Neural cell (in vitro differentiated cells): Measurements from ENCODE around the gene SLIT3. TPM values are rescaled to one million over a fixed set of nuclear protein-coding genes. Genes with fewer than 3 reads are reported as not detected.

Experiments used
- H2AFZ ChIP-seq: fragments of 200-600, 300-800 bp; sonication (generic), shearing (Covaris generic); 2 replicates; pipeline ENCODE4 v1.6.0; 2014; ENCODE audit warnings: low read depth, mild to moderate bottlenecking, antibody characterized with exemption, low read length, moderate library complexity
- H3F3A ChIP-seq: fragments of 200-600 bp; shearing (Covaris generic); 2 replicates; pipeline ENCODE4 v1.6.1; 2016; ENCODE audit warnings: mild to moderate bottlenecking, moderate library complexity, mixed read lengths, antibody characterized with exemption, low read length; ENCODE audit not compliant: insufficient read depth, poor library complexity, severe bottlenecking
- H3K27ac ChIP-seq: fragments of 200-600, 300-800 bp; sonication (generic), shearing (Covaris generic); 2 replicates; pipeline ENCODE4 v1.5.1; 2014; ENCODE audit warnings: mild to moderate bottlenecking, low read length, moderate library complexity
- H3K27me3 ChIP-seq: fragments of 300-800, 200-600 bp; sonication (generic), shearing (Covaris generic); 2 replicates; pipeline ENCODE4 v1.6.0; 2014; ENCODE audit warnings: mild to moderate bottlenecking, low read depth, low read length, moderate library complexity; ENCODE audit not compliant: insufficient read depth
- H3K36me3 ChIP-seq: fragments of 300-800, 200-600 bp; sonication (generic), shearing (Covaris generic); 2 replicates; pipeline ENCODE4 v1.5.1; 2014; ENCODE audit warnings: mild to moderate bottlenecking, antibody characterized with exemption, low read length, moderate library complexity; ENCODE audit not compliant: insufficient read depth
- H3K4me2 ChIP-seq: fragments of 300-800, 200-600 bp; sonication (generic), shearing (Covaris generic); 2 replicates; pipeline ENCODE4 v1.6.0; 2014; ENCODE audit warnings: mild to moderate bottlenecking, low read length
- H3K4me3 ChIP-seq: fragments of 300-800, 200-600 bp; sonication (generic), shearing (Covaris generic); 2 replicates; pipeline ENCODE4 v1.5.1; 2014; ENCODE audit warnings: mild to moderate bottlenecking, low read length, moderate library complexity
- H3K79me2 ChIP-seq: fragments of 200-600 bp; shearing (Covaris generic); replicated peaks from 2 replicates; pipeline ENCODE4 v1.6.0; 2014; ENCODE audit warnings: mild to moderate bottlenecking, low read length, moderate library complexity; ENCODE audit not compliant: insufficient read depth
- H3K9ac ChIP-seq: fragments of 300-800, 200-600 bp; sonication (generic), shearing (Covaris generic); 2 replicates; pipeline ENCODE4 v1.6.1; 2016; ENCODE audit warnings: mild to moderate bottlenecking, low read length, mixed read lengths
- H3K9me2 ChIP-seq: fragments of 200-600 bp; shearing (Covaris generic); 2 replicates; pipeline ENCODE4 v1.6.1; 2016; ENCODE audit warnings: mild to moderate bottlenecking, low read length, mixed read lengths; ENCODE audit not compliant: insufficient read depth
- H3K9me3 ChIP-seq: fragments of 200-600, 300-800 bp; sonication (generic), shearing (Covaris generic); 2 replicates; pipeline ENCODE4 v1.6.1; 2016; ENCODE audit warnings: mild to moderate bottlenecking, mixed run types, low read length, moderate library complexity, mixed read lengths
- H4K20me1 ChIP-seq: fragments of 200-600 bp; shearing (Covaris generic); 2 replicates; pipeline ENCODE4 v1.6.1; 2016; ENCODE audit warnings: mild to moderate bottlenecking, mixed run types; ENCODE audit not compliant: insufficient read depth
- EP300 ChIP-seq: fragments of 450-650 bp; conservative IDR thresholded peaks from 2 replicates; pipeline ENCODE4 v1.6.1; 2014; ENCODE audit warnings: antibody characterized with exemption, mild to moderate bottlenecking, moderate library complexity; ENCODE audit not compliant: poor library complexity, severe bottlenecking
- EZH2 ChIP-seq: fragments of 200-600, 300-800 bp; shearing (Covaris generic), sonication (generic); IDR thresholded peaks from 2 replicates; pipeline ENCODE4 v1.6.1; 2014; ENCODE audit warnings: antibody characterized with exemption, low read length, borderline replicate concordance, mild to moderate bottlenecking; ENCODE audit not compliant: insufficient read depth, poor library complexity, severe bottlenecking
- MXI1 ChIP-seq: fragments of 450-650 bp; conservative IDR thresholded peaks from 2 replicates; pipeline ENCODE4 v1.6.1; 2014; ENCODE audit warnings: antibody characterized with exemption, mild to moderate bottlenecking; ENCODE audit not compliant: poor library complexity, severe bottlenecking
- POLR2AphosphoS5 ChIP-seq: IDR thresholded peaks from 2 replicates; pipeline ENCODE4 v1.6.1; 2012
- RAD21 ChIP-seq: fragments of 450-650 bp; conservative IDR thresholded peaks from 2 replicates; pipeline ENCODE4 v1.6.1; 2014; ENCODE audit warnings: antibody characterized with exemption, mild to moderate bottlenecking, moderate library complexity
- REST ChIP-seq: IDR thresholded peaks from 2 replicates; pipeline ENCODE4 v1.6.1; 2012; ENCODE audit warnings: borderline replicate concordance
- SMC3 ChIP-seq: fragments of 450-650 bp; conservative IDR thresholded peaks from 2 replicates; pipeline ENCODE4 v1.6.1; 2014; ENCODE audit warnings: antibody characterized with exemption, mild to moderate bottlenecking, moderate library complexity; ENCODE audit not compliant: poor library complexity
- TAF1 ChIP-seq: IDR thresholded peaks from 2 replicates; pipeline ENCODE4 v1.6.1; 2012; ENCODE audit warnings: low read depth
- polyA plus RNA-seq: library from polyadenylated mRNA; depleted of rRNA; stranded (reverse); fragments of >200 nt; gene quantifications from 2 replicates; pipeline ENCODE4 v1.2.3, GENCODE V29; 2014
- TF ChIP-seq, protein P1 (sequence below): fragments of 450-650 bp; IDR thresholded peaks from 2 replicates; pipeline ENCODE4 v1.5.1; 2014; ENCODE audit warnings: antibody characterized with exemption, mild to moderate bottlenecking, moderate library complexity; ENCODE audit not compliant: poor library complexity, severe bottlenecking

Gene SLIT3
- polyA plus RNA-seq, 1 donor from 2014 or later = 1.2 TPM

GRCh38 chr5:169048181-169049125, 252.5 kb downstream of the SLIT3 start:
- Histone ChIP-seq H3K9me2 (no peaks in the 10 kb centered on the region), H3K36me3 (no peaks in the 10 kb centered on the region), H3K27ac (no peak overlapping the region), H3K4me3 (no peak overlapping the region), H3F3A (peaks cover 4% of the 10 kb centered on the region), H3K4me2 (no peak overlapping the region), H3K9me3 (no peaks in the 10 kb centered on the region), H3K27me3 (no peaks in the 10 kb centered on the region), H3K79me2 (no peaks in the 10 kb centered on the region), H2AFZ (no peak overlapping the region), H4K20me1 (no peaks in the 10 kb centered on the region), H3K9ac (no peak overlapping the region)
- no peak for TF ChIP-seq SMC3
- TF ChIP-seq POLR2AphosphoS5 = no peak
- TF ChIP-seq MXI1 = no peak
- TF ChIP-seq EZH2 = no peak
- TF ChIP-seq RAD21 = no peak
- no peak for TF ChIP-seq TAF1
- no peak for TF ChIP-seq EP300
- TF ChIP-seq, protein P1, sequence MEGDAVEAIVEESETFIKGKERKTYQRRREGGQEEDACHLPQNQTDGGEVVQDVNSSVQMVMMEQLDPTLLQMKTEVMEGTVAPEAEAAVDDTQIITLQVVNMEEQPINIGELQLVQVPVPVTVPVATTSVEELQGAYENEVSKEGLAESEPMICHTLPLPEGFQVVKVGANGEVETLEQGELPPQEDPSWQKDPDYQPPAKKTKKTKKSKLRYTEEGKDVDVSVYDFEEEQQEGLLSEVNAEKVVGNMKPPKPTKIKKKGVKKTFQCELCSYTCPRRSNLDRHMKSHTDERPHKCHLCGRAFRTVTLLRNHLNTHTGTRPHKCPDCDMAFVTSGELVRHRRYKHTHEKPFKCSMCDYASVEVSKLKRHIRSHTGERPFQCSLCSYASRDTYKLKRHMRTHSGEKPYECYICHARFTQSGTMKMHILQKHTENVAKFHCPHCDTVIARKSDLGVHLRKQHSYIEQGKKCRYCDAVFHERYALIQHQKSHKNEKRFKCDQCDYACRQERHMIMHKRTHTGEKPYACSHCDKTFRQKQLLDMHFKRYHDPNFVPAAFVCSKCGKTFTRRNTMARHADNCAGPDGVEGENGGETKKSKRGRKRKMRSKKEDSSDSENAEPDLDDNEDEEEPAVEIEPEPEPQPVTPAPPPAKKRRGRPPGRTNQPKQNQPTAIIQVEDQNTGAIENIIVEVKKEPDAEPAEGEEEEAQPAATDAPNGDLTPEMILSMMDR = no peak
- TF ChIP-seq REST = no peak

DNA sequence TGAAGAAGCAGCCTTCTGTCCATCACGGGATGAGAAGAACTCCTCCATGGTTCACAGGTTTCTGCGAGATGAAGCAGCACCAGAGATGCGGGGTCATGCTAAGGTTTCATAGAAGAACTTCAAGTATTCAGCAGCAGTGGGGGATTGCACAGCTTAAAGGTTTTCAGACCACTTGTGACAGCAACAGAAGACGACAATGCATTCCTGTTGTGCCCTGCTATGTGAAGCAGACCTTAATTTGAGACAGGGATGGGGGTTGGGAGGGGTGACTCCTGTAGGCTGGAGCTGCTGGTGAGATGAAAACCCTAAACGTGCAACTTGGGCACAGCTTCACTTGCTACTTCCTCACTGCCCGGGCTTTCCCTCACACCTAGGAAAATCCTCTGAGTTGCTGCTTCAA, 256.0 kb downstream of the SLIT3 start:
- no peak overlapping the region for H2AFZ ChIP-seq
- no peak overlapping the region for H3K4me2 ChIP-seq
- no peaks in the 10 kb centered on the region for H3K9me2 ChIP-seq

More for the DNA sequence above, 256.0 kb downstream of the SLIT3 start:
- Histone ChIP-seq H3K9me3 (no peaks in the 10 kb centered on the region), H3K27ac (no peak overlapping the region), H3K9ac (no peak overlapping the region), H3K79me2 (no peaks in the 10 kb centered on the region), H3F3A (peaks cover 10% of the 10 kb centered on the region), H3K36me3 (no peaks in the 10 kb centered on the region), H4K20me1 (no peaks in the 10 kb centered on the region), H3K4me3 (no peak overlapping the region), H3K27me3 (no peaks in the 10 kb centered on the region)
- TF ChIP-seq POLR2AphosphoS5 = no peak
- TF ChIP-seq EP300 = no peak
- TF ChIP-seq SMC3 = no peak
- TF ChIP-seq RAD21 = no peak
- no peak for TF ChIP-seq MXI1
- no peak for TF ChIP-seq TAF1
- no peak for TF ChIP-seq EZH2
- no peak for TF ChIP-seq REST
- TF ChIP-seq, protein P1 = no peak
